Natural killer cell (primary cell): ENCODE results near the gene PPAN. TPM values are rescaled to one million over a fixed set of nuclear protein-coding genes. Genes with fewer than 3 reads are reported as not detected.

Source experiments
- ATAC-seq, 3 donors: fragments of 150-1000 bp in 2 of 3; fragments of 200-7000 bp in 1 of 3; cut with Tn5 transposase; 1 replicate in 1 of 3; 2 replicates in 2 of 3; pipeline ENCODE4 v1.10.0; 2021; ENCODE audit warnings: mild to moderate bottlenecking in 2 of 3, moderate library complexity in 2 of 3
- DNase-seq, 2 donors: peaks; one replicate each; pipeline versions ENCODE4 v3.0.0 to v3.0.0-alpha.2; 2013 to 2021; ENCODE audit warnings: mixed read lengths in 1 of 2
- H3K27ac ChIP-seq: one replicate; pipeline ENCODE4 v1.5.1; 2013; ENCODE audit warnings: mild to moderate bottlenecking, low read length
- H3K27me3 ChIP-seq: one replicate; pipeline ENCODE4 v1.6.1; 2013; ENCODE audit warnings: low read length; ENCODE audit not compliant: control insufficient read depth, insufficient read depth
- H3K36me3 ChIP-seq: one replicate; pipeline ENCODE4 v1.6.1; 2013; ENCODE audit warnings: low read length; ENCODE audit not compliant: control insufficient read depth, insufficient read depth
- H3K4me1 ChIP-seq: one replicate; pipeline ENCODE4 v1.6.1; 2013; ENCODE audit warnings: low read length; ENCODE audit not compliant: control insufficient read depth, insufficient read depth
- H3K4me3 ChIP-seq: one replicate; pipeline ENCODE4 v1.5.1; 2013; ENCODE audit warnings: low read length
- H3K9me3 ChIP-seq: one replicate; pipeline ENCODE4 v1.6.1; 2013; ENCODE audit warnings: low read length; ENCODE audit not compliant: control insufficient read depth, insufficient read depth
- H3K27ac Mint-ChIP-seq, 2 donors: one replicate each; pipeline ENCODE4 v1.8.0; 2022; ENCODE audit warnings: mild to moderate bottlenecking in 2 of 2, mixed read lengths in 2 of 2, moderate library complexity in 1 of 2
- H3K27me3 Mint-ChIP-seq, 2 donors: one replicate each; pipeline ENCODE4 v1.8.0; 2022; ENCODE audit warnings: low read depth in 2 of 2, mixed read lengths in 2 of 2
- H3K36me3 Mint-ChIP-seq: one replicate; pipeline ENCODE4 v1.8.0; 2022; ENCODE audit warnings: mixed read lengths
- H3K4me1 Mint-ChIP-seq, 2 donors: one replicate each; pipeline ENCODE4 v1.8.0; 2022; ENCODE audit warnings: mixed read lengths in 2 of 2
- H3K4me3 Mint-ChIP-seq: one replicate; pipeline ENCODE4 v1.8.0; 2022; ENCODE audit warnings: mild to moderate bottlenecking, moderate library complexity, mixed read lengths
- H3K9me3 Mint-ChIP-seq, 2 donors: one replicate each; pipeline ENCODE4 v1.8.0; 2022; ENCODE audit warnings: mixed read lengths in 2 of 2
- CTCF ChIP-seq: fragments of 200-600 bp; IDR thresholded peaks from one replicate; pipeline ENCODE4 v1.8.0; 2022; ENCODE audit warnings: antibody characterized with exemption
- WGBS: methylation state at CpG from one replicate; pipeline ENCODE4 v1.1.7; 2013; ENCODE audit warnings: missing lambda C conversion rate; ENCODE audit not compliant: insufficient coverage; 5-methylcytosine and 5-hydroxymethylcytosine counted together
- intact Hi-C: fragments of 100-400 bp; cut with micrococcal nuclease; formaldehyde crosslinking; loops from one replicate; pipeline ENCODE4 v1.14.2; 2022
- total RNA-seq, 4 donors: library from RNA; stranded (reverse); fragments of 120-200 nt in 1 of 4; gene quantifications; one replicate each; pipeline versions ENCODE4 v1.2.3 to v1.2.4, GENCODE V29; 2013 to 2022

Gene PPAN
- total RNA-seq, 3 donors from 2014 or later (not counting 1 experiment from before 2014, with no cell fraction given) = 60.0 to 72.2 (median 69.2) TPM

DNA sequence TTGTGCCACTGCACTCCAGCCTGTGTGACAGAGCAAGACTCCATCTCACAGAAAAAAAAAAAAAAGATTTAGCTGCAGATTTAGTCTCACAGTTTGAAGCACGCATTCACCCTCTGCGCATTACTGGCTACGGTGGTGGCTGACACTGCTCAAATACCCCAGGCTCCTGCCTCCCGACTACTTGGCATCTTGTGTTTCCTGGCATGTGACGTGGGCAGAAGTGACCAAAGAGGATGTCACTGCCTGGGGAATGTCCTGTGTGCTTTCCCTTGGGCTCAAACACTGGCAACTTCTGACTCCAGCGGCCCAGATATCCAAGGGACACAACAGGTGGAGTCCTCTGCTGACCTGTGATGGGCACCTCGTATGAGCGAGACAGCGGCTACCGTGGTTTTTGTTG is 38.2 kb downstream of the PPAN start:
- 90% methylated on average over 10 of the region's 10 CpGs for WGBS
- intact Hi-C loops = no loop called here
- H3K9me3 ChIP-seq = no peaks in the 10 kb centered on the region
- H3K4me3 ChIP-seq = no peak overlapping the region
- peaks cover 78% of the 10 kb centered on the region for H3K36me3 ChIP-seq
- DNase-seq (peak in 1 of 2 donors; percentile 31), ATAC-seq (no peak)
- Mint-ChIP-seq H3K9me3 (no peaks in the 10 kb centered on the region), H3K27ac (no peak overlapping the region), H3K27me3 (no peaks in the 10 kb centered on the region), H3K4me1 (peaks cover 5% of the 10 kb centered on the region in 2 donors), H3K4me3 (no peak overlapping the region), H3K36me3 (no peaks in the 10 kb centered on the region)
- peaks cover 35% of the 10 kb centered on the region for H3K4me1 ChIP-seq
- H3K27me3 ChIP-seq = no peaks in the 10 kb centered on the region
- no peak overlapping the region for H3K27ac ChIP-seq
- no peak for TF ChIP-seq CTCF

GRCh38 chr19:10145031-10145430 is 38.9 kb downstream of the PPAN start:
- Histone ChIP-seq H3K9me3 (no peaks in the 10 kb centered on the region), H3K4me1 (peaks cover 35% of the 10 kb centered on the region), H3K27me3 (no peaks in the 10 kb centered on the region), H3K36me3 (peaks cover 78% of the 10 kb centered on the region), H3K4me3 (no peak overlapping the region), H3K27ac (no peak overlapping the region)
- TF ChIP-seq CTCF = no peak
- Mint-ChIP-seq H3K4me3 (no peak overlapping the region), H3K36me3 (no peaks in the 10 kb centered on the region), H3K4me1 (peaks cover 5% of the 10 kb centered on the region in 2 donors), H3K9me3 (no peaks in the 10 kb centered on the region), H3K27ac (no peak overlapping the region), H3K27me3 (no peaks in the 10 kb centered on the region)
- intact Hi-C loops = no loop called here
- no peak for DNase-seq
- ATAC-seq = no peak
- 95% methylated on average over 10 of the region's 10 CpGs for WGBS

- peaks cover 78% of the 10 kb centered on the region for H3K36me3 ChIP-seq
- H3K9me3 ChIP-seq = no peaks in the 10 kb centered on the region
- Mint-ChIP-seq H3K27me3 (no peaks in the 10 kb centered on the region), H3K4me1 (peaks cover 5% of the 10 kb centered on the region in 2 donors), H3K27ac (peak overlapping the region in 1 of 2 donors; percentile 64), H3K4me3 (no peak overlapping the region), H3K9me3 (no peaks in the 10 kb centered on the region), H3K36me3 (no peaks in the 10 kb centered on the region)
- intact Hi-C loops = no loop called here
- DNase-seq (no peak), ATAC-seq (no peak)
- no peak for TF ChIP-seq CTCF
- peaks cover 35% of the 10 kb centered on the region for H3K4me1 ChIP-seq
- no peak overlapping the region for H3K4me3 ChIP-seq
- WGBS = 97% methylated on average over 14 of the region's 14 CpGs
- no peaks in the 10 kb centered on the region for H3K27me3 ChIP-seq
- H3K27ac ChIP-seq = no peak overlapping the region
These were observed 40.0 kb downstream of the PPAN start for GRCh38 chr19:10146142-10146541.

DNA sequence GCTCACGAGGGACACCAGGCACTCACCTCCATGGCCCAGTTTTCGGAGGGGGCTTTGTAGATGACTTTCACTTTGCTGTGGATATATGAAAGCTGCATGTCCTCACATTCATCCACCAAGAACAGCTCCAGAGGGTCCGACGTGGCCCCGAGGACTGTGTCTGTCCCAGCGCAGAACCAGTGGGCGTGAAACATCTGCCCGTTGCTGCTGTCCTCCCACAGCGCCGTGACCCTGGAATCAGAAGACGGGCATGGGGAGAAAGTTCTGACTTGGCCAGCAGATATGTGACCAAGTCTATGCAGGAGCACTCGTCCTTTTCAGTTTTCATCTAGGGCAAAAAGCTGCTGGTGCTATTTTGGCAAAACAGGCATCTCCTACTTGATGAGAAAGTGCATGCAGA is 43.3 kb downstream of the PPAN start:
- intact Hi-C loops = no loop called here
- no peak for TF ChIP-seq CTCF
- Histone ChIP-seq H3K36me3 (peaks cover 73% of the 10 kb centered on the region), H3K27me3 (no peaks in the 10 kb centered on the region), H3K4me1 (peaks cover 3% of the 10 kb centered on the region), H3K4me3 (no peak overlapping the region), H3K27ac (no peak overlapping the region), H3K9me3 (no peaks in the 10 kb centered on the region)
- H3K27me3 Mint-ChIP-seq = no peaks in the 10 kb centered on the region
- no peak for DNase-seq
- WGBS = 98% methylated on average over 11 of the region's 12 CpGs
- H3K4me1 Mint-ChIP-seq = no peaks in the 10 kb centered on the region
- H3K27ac Mint-ChIP-seq = no peak overlapping the region
- no peaks in the 10 kb centered on the region for H3K9me3 Mint-ChIP-seq
- H3K36me3 Mint-ChIP-seq = peaks cover 8% of the 10 kb centered on the region
- no peak overlapping the region for H3K4me3 Mint-ChIP-seq
- ATAC-seq = no peak
